GM21360 (cell line): Measurements from ENCODE around the gene HAO2.
"Not testable (repeated sequence)": the region's sequence is repeated elsewhere in the genome, so short reads cannot be mapped to it uniquely, and the experiment has no call there.

ENCODE experiments used
- ATAC-seq: cut with Tn5 transposase; IDR thresholded peaks from one replicate; pipeline ENCODE4 v1.9.1; 2021; ENCODE audit warnings: mild to moderate bottlenecking, moderate library complexity; ENCODE audit not compliant: unreplicated experiment

HAO2 gene

GRCh38 chr1:119368554-119368953 is at the start of gene HAO2:
HAO2 (plus strand) TSS chr1:119368785; CDS start chr1:119381086, 12,301 bp downstream.
- ATAC-seq, result no peak

DNA sequence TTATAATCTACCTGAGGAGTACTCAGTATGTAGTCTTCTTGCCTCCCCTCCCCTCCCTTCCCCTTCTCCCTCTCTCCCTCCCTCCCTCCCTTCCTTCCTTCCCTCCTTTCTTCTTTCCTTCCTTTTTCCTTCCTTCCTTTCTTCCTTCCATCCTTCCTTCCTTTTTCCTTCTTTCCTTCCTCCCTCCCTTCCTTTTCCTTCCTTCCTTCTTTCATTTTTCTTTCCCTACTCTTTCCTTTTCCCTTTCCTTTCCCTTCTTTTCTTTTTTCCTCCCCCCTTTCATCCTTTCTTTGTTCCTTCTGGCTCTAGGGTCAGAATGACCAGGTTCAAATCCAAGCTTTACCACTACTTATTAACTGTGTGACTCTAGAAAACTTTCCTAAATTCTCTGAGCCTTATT is 48.5 kb upstream of the HAO2 start:
- ATAC-seq, result no peak

DNA sequence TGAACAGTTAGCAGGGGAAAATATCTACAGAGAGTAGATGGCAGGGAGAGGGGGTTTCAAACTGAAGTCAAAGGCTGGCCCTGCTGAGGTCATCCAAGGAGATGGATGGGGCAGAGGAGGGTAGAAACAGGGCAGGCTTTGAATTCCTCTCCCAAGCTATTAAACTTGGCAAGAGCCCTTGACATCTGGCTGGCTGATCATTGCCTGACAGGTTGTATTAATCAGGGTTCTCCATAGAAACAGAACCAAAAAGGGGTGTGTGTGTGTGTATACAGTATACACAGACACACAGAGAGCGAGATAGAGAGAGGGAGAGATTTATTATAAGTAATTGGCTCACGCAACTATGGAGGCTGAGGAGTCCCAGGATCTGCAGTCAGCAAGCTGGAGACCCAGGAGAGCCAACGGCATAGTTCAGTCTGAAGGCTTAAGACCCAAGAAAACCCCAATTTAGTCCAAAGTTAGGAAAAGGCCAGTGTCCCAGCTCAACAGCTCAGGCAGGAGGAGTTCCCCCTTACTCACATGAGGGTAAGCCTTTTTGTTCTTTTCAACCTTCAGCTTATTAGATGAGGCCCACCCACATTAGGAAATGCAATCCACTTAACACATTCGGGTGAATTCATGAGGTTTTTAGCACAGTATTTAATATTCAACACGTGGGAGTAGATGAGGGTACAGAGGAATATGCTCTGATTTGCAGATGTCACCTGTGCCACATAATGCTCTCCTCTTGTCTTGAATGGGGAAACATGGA is 46.7 kb upstream of the HAO2 start:
- ATAC-seq, result no peak

DNA sequence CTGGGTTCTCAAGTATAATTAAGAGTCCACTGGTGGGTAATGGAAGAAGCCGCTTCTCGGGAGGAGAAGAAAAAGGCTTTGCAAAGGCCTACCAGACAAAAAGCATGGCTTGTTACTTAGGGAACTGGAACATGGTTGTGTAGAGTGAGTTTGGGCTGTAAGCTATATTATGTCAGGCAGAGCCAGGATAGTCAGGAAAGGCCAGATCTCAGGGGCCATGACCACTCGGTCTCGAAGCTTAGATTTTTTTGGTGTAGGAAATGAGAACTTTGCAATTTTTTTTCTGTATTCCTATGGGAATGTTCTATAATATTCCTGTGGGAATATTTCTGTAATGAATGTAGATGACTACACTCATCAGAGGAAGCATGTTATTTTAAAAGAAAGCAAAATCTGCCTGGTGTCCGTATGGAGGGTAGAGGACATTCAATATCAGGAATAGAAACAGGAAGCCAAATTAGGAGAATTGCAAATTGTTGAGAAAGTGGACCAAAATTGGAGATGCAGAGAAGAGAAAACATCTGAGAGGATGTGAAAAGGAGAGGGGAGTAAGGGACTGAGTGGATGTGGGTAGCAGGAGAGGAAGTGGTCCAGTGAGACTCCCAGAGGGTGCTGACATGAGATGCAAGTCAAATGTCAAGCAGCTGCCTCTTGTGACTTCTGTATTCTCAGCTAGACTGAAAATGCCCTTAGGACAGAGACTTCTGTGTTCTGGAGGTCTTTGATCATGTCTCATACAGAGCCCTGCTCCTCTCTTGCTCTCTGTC is 45.2 kb upstream of the HAO2 start:
- peak; percentile 84 for ATAC-seq

GRCh38 chr1:119324198-119324597 is 44.4 kb upstream of the HAO2 start:
- ATAC-seq, result no peak

DNA sequence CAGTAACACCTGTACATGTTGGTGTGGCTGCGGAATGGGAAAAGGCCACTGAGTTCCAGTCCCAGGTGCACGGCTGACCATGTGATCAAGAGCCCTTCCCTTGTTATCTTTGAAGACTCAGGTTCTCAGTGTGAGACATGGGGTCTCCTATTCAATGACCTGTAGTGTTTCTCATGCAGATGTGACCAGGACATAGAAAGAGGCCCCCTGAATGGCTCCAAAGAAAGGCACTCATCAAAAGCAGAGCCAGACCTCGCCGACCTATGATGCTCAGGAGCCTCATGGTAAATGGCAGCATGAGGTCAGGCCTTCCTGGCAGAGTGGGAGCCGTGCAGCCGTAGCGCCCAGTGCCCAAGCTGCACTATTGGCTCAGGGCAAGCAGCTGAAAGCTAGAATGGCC is 42.3 kb upstream of the HAO2 start:
- no peak for ATAC-seq

GRCh38 chr1:119327094-119327449 is 41.5 kb upstream of the HAO2 start:
- no peak for ATAC-seq

DNA sequence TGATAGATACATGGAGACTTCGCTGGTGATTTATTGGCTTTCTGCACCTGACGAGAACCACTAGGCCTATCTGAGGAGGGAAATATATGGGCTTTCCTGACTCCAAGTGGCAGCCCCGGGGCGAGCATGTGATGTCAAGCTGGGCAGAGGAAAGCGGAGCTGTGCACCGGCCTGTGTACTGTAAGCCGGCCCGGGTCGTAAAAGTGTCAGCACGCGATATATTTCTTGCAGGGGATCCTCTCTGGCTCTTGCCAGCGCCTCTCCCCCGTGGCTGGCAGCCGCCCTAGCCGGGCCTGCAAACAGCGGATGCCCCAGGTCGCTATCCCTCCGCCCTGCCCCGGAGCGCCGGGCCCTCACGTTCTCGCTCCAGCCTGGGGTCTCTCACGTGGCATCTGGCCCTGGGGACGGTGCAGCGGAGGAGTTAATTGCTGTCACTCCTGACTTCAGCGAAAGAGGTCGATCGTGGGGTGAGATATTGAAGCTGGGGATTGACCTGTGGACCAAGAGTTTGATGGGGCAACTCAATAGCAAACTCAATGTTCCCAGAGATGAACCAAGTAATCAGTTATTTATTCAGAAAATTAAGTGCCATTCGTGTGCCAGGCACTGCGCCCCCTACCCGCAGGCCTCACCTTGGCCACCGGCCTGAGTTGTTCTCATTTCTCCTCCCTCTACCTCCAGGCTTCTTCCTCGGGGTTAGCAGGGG is 41.0 kb upstream of the HAO2 start:
- no peak for ATAC-seq

GRCh38 chr1:119329541-119330461 is 38.8 kb upstream of the HAO2 start:
- ATAC-seq, result no peak

DNA sequence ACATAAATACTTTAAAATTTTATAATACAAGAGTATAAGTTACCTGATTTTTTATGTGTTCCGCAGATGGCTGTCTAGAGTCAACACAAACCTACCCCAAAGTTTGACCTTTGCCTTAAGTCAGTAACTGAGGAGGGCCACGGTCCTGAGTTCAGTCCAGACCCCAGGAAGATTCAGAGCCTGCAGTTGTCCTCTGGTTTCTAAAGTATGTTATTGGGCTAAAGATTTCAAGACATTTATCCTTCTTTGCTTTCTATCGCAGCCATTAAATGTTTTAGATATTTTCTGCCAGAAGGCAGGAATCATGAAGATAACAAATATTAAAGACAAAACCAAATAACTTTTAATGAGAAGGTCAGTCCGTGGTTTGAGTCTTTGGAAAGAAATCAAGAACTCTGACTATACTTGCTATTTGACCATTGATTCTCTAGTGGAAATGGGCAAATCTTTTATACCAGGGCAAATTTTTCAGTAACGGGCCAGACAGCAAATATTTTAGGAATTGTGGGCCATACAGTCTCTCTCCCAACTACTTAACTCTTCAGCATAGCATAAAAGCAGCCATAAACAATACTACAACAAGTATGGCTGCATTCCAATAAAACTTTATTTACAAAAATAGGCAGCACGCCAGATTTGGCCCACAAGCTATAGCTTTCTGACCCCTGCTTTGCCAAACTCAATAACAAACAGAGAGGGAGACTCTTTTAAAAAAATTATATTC is 38.0 kb upstream of the HAO2 start:
- no peak for ATAC-seq

DNA sequence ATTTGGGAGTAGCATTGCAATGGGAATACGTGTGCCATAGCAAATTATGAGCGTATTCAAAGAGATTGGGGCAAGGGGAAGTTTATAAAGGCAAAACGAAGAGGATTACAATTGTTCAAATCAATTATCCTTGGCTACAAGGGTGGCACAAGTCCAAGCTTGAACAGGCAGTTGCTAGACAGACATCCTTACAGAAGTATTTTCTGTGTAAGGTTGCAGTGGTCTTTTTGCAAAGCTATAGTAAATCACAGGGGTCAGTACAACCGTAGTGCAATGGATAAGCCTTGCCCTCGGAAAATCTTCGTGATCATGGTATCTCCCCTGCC is 37.4 kb upstream of the HAO2 start:
- ATAC-seq, result no peak

- no peak for ATAC-seq
These were observed 36.7 kb upstream of the HAO2 start for GRCh38 chr1:119331915-119332314.

- no peak for ATAC-seq
These were observed 36.0 kb upstream of the HAO2 start for GRCh38 chr1:119332622-119333021.

GRCh38 chr1:119333163-119333896 is 35.3 kb upstream of the HAO2 start:
- ATAC-seq, result no peak

DNA sequence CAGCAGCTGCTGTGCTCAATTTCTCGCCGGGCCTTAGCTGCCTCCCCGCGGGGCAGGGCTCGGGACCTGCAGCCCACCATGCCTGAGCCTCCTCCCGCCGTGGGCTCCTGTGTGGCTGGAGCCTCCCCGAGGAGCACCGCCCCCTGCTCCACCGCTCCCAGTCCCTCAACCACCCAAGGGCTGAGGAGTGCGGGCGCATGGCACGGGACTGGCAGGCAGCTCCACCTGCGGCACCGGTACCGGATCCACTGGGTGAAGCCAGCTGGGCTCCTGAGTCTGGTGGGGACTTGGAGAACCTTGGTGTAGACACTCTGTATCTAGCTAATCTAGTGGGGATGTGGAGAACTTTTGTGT is 34.7 kb upstream of the HAO2 start:
- not testable (repeated sequence) for ATAC-seq

DNA sequence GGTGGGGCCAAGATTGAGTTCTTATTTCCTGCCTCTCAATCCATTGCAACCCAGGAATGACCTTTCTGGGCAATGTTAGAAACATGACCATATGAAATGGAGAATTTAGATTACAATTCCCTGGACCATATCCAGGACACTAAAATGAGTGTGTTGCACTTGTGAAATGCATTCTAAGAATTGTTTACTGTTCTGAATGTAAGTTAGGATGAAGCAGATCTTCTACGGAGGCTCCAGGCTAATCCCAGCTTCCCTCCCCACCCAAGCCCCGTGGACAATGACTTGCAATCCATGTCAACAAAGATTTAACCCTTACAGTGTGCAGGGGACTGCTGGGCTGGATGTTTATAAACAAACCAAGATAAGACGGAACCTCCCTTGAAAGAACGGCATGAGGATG is 31.7 kb upstream of the HAO2 start:
- ATAC-seq, result no peak

- no peak for ATAC-seq
These were observed 30.6 kb upstream of the HAO2 start for GRCh38 chr1:119338004-119338403.

- ATAC-seq, result no peak
These were observed 29.8 kb upstream of the HAO2 start for GRCh38 chr1:119338757-119339156.

DNA sequence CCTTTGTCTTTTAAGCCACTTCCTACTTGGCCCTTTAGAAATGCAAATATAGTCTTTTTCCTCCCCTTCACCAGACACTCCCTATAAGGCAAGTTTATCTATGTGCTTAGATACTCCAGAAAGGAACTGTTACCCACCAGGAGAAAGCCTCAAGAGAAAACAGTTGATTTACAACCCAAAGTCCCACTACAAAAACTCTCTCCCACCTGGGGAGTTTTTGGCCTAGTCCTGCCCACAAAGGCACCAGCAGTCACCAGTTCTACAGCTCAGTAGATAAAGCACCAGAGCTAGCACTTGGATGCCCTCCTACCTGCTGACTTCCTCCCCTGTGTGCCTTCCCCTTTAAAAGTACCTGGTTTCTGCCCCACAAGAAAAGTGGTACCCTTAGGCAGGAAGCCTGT is 27.7 kb upstream of the HAO2 start:
- no peak for ATAC-seq
